T-cell (primary cell): Measurements from ENCODE around the gene CSRNP3. TPM values are rescaled to one million over a fixed set of nuclear protein-coding genes. Genes with fewer than 3 reads are reported as not detected.

ENCODE experiments used
- ATAC-seq, 4 experiments: fragments of 200-7000 bp in 3 of 4; fragments of 150-1000 bp in 1 of 4; cut with Tn5 transposase; replicated peaks in 1 of 4; 1 replicate in 3 of 4; 2 replicates in 1 of 4; pipeline ENCODE4 v1.10.0; 2021; ENCODE audit warnings: moderate library complexity in 3 of 4, mild to moderate bottlenecking in 2 of 4, moderate number of reproducible peaks in 1 of 4
- CTCF ChIA-PET, 2 donors: fragments of 300-600 bp; sonication (Branson Sonifier 250); formaldehyde crosslinking; loops; one replicate each; lab custom pipeline; 2022; ENCODE audit warnings: antibody characterized with exemption in 2 of 2; lab: Charles Lee
- POLR2A ChIA-PET, 2 donors: fragments of 300-600 bp; sonication (Branson Sonifier 250); formaldehyde crosslinking; loops; one replicate each; lab custom pipeline; 2022; ENCODE audit warnings: antibody characterized with exemption in 2 of 2; lab: Charles Lee
- DNase-seq, 35 experiments: peaks; one replicate each; pipeline versions ENCODE4 v3.0.0 to v3.0.0-alpha.2; 2013 to 2023
- H3K27ac ChIP-seq: one replicate; pipeline ENCODE4 v1.5.1; 2013; ENCODE audit warnings: low read length
- H3K27me3 ChIP-seq, 2 experiments: replicated peaks in 1 of 2; 1 replicate in 1 of 2; 2 replicates in 1 of 2; pipeline versions ENCODE4 v1.6.1 to v1.7.0; 2013; ENCODE audit warnings: low read length in 1 of 2, mixed read lengths in 1 of 2; ENCODE audit not compliant: control insufficient read depth in 2 of 2, insufficient read depth in 2 of 2; ENCODE audit errors: extremely low read depth in 1 of 2
- H3K36me3 ChIP-seq, 2 donors: 1 replicate in 1 of 2; 2 replicates in 1 of 2; pipeline versions ENCODE4 v1.6.1 to v1.7.0; 2013; ENCODE audit warnings: low read length in 1 of 2; ENCODE audit not compliant: control insufficient read depth in 2 of 2, insufficient read depth in 1 of 2; ENCODE audit errors: extremely low read depth in 1 of 2
- H3K4me1 ChIP-seq, 2 experiments: 1 replicate in 1 of 2; 2 replicates in 1 of 2; pipeline versions ENCODE4 v1.6.1 to v1.7.0; 2013; ENCODE audit warnings: low read length in 2 of 2, mixed read lengths in 1 of 2; ENCODE audit not compliant: insufficient read depth in 2 of 2, control insufficient read depth in 1 of 2; ENCODE audit errors: extremely low read depth in 1 of 2
- H3K4me3 ChIP-seq, 2 donors: 1 replicate in 1 of 2; 2 replicates in 1 of 2; pipeline versions ENCODE4 v1.5.1 to v1.7.0; 2013; ENCODE audit warnings: mild to moderate bottlenecking in 2 of 2, low read length in 1 of 2, moderate library complexity in 1 of 2; ENCODE audit not compliant: control insufficient read depth in 1 of 2; ENCODE audit errors: extremely low read depth in 1 of 2
- H3K9me3 ChIP-seq: 2 replicates; pipeline ENCODE4 v1.7.0; 2013
- H3K27ac Mint-ChIP-seq, 2 donors: one replicate each; pipeline ENCODE4 v1.8.0; 2020 to 2021; ENCODE audit warnings: mild to moderate bottlenecking in 2 of 2, mixed read lengths in 2 of 2
- H3K27me3 Mint-ChIP-seq, 2 donors: one replicate each; pipeline ENCODE4 v1.8.0; 2021 to 2022; ENCODE audit warnings: mixed read lengths in 2 of 2
- H3K36me3 Mint-ChIP-seq: one replicate; pipeline ENCODE4 v1.8.0; 2021; ENCODE audit warnings: mixed read lengths
- H3K4me1 Mint-ChIP-seq, 3 donors: one replicate each; pipeline ENCODE4 v1.8.0; 2020 to 2022; ENCODE audit warnings: mixed read lengths in 3 of 3, mild to moderate bottlenecking in 1 of 3
- H3K4me3 Mint-ChIP-seq, 3 donors: one replicate each; pipeline ENCODE4 v1.8.0; 2020 to 2022; ENCODE audit warnings: mild to moderate bottlenecking in 3 of 3, mixed read lengths in 3 of 3, moderate library complexity in 3 of 3
- H3K9me3 Mint-ChIP-seq, 3 donors: one replicate each; pipeline ENCODE4 v1.8.0; 2020 to 2022; ENCODE audit warnings: mixed read lengths in 3 of 3
- WGBS: methylation state at CpG from one replicate; pipeline ENCODE4 v1.1.5; 2013; ENCODE audit warnings: missing lambda C conversion rate; ENCODE audit not compliant: insufficient coverage; 5-methylcytosine and 5-hydroxymethylcytosine counted together
- total RNA-seq, 35 experiments: library from RNA in 6 of 35; stranded (reverse) in 6 of 35; fragments of 120-200 nt in 1 of 35; gene quantifications; one replicate each; pipeline versions ENCODE4 v1.2.1 to v1.2.4 and lab custom pipeline; 2013 to 2026

The CSRNP3 gene
- total RNA-seq, 5 donors from 2014 or later (not counting 1 experiment from before 2014, with no cell fraction given) = 0.19 TPM; not detected in 4

GRCh38 chr2:165456027-165456426 lies 13.5 kb upstream of the CSRNP3 start:
- CTCF ChIA-PET = interaction anchor here in 1 of 2 donors (0.7 kb wide), 1 partner anchor 68 kb away, joined by 3 read pairs; no protein-coding TSS in a partner anchor
- H3K27me3 Mint-ChIP-seq = peaks cover 0 to 4% of the 10 kb centered on the region in 2 donors
- WGBS = no CpG with 5 or more reads among the region's 1 CpG

GRCh38 chr2:165462443-165462842 lies 7.1 kb upstream of the CSRNP3 start:
- no peaks in the 10 kb centered on the region for H3K36me3 ChIP-seq
- ChIA-PET CTCF (interaction anchor here in 1 of 2 donors (0.6 kb wide), 1 partner anchor 320 kb away, joined by 4 read pairs; no protein-coding TSS in a partner anchor), POLR2A (no interaction called here)
- H3K27me3 ChIP-seq = no peaks in the 10 kb centered on the region
- H3K4me1 Mint-ChIP-seq = no peaks in the 10 kb centered on the region
- H3K36me3 Mint-ChIP-seq = no peaks in the 10 kb centered on the region
- no CpG with 5 or more reads among the region's 3 CpGs for WGBS
- DNase-seq = no peak
- no peak for ATAC-seq
- no peaks in the 10 kb centered on the region for H3K4me1 ChIP-seq
- no peak overlapping the region for H3K27ac ChIP-seq
- H3K4me3 ChIP-seq = no peak overlapping the region
- no peak overlapping the region for H3K27ac Mint-ChIP-seq
- no peak overlapping the region for H3K4me3 Mint-ChIP-seq
- no peaks in the 10 kb centered on the region for H3K27me3 Mint-ChIP-seq
- H3K9me3 ChIP-seq = no peaks in the 10 kb centered on the region
- peaks cover 0 to 4% (median 2%) of the 10 kb centered on the region in 3 donors for H3K9me3 Mint-ChIP-seq

More at GRCh38 chr2:165456027-165456426, 13.5 kb upstream of the CSRNP3 start:
- POLR2A ChIA-PET = no interaction called here
- Histone ChIP-seq H3K4me1 (no peaks in the 10 kb centered on the region), H3K36me3 (no peaks in the 10 kb centered on the region), H3K27ac (no peak overlapping the region), H3K4me3 (no peak overlapping the region), H3K27me3 (no peaks in the 10 kb centered on the region), H3K9me3 (no peaks in the 10 kb centered on the region)
- DNase-seq = no peak
- H3K9me3 Mint-ChIP-seq = peaks cover 2 to 8% (median 5%) of the 10 kb centered on the region in 3 donors
- no peak for ATAC-seq
- no peaks in the 10 kb centered on the region for H3K36me3 Mint-ChIP-seq
- H3K27ac Mint-ChIP-seq = no peak overlapping the region
- H3K4me3 Mint-ChIP-seq = no peak overlapping the region
- no peaks in the 10 kb centered on the region for H3K4me1 Mint-ChIP-seq

- ChIA-PET CTCF (no interaction called here), POLR2A (no interaction called here)
- Histone ChIP-seq H3K4me1 (no peaks in the 10 kb centered on the region), H3K36me3 (no peaks in the 10 kb centered on the region), H3K9me3 (no peaks in the 10 kb centered on the region), H3K27ac (no peak overlapping the region), H3K27me3 (no peaks in the 10 kb centered on the region), H3K4me3 (no peak overlapping the region)
- Mint-ChIP-seq H3K4me3 (no peak overlapping the region), H3K4me1 (no peaks in the 10 kb centered on the region), H3K36me3 (no peaks in the 10 kb centered on the region), H3K9me3 (no peaks in the 10 kb centered on the region), H3K27ac (no peak overlapping the region), H3K27me3 (peaks cover 2 to 3% of the 10 kb centered on the region in 2 donors)
- ATAC-seq (no peak), DNase-seq (no peak)
- WGBS = no CpG with 5 or more reads among the region's 2 CpGs
Measured at GRCh38 chr2:165466386-165466785, 3.1 kb upstream of the CSRNP3 start.

- Mint-ChIP-seq H3K27me3 (peaks cover 2 to 8% of the 10 kb centered on the region in 2 donors), H3K27ac (no peak overlapping the region), H3K4me1 (no peaks in the 10 kb centered on the region), H3K36me3 (no peaks in the 10 kb centered on the region), H3K9me3 (no peaks in the 10 kb centered on the region), H3K4me3 (no peak overlapping the region)
- 89% methylated on average over 3 of the region's 3 CpGs for WGBS
- ChIA-PET POLR2A (no interaction called here), CTCF (no interaction called here)
- H3K4me3 ChIP-seq = no peak overlapping the region
- ATAC-seq (no peak), DNase-seq (no peak)
- H3K9me3 ChIP-seq = no peaks in the 10 kb centered on the region
- no peaks in the 10 kb centered on the region for H3K36me3 ChIP-seq
- H3K27me3 ChIP-seq = no peaks in the 10 kb centered on the region
- no peak overlapping the region for H3K27ac ChIP-seq
- H3K4me1 ChIP-seq = no peaks in the 10 kb centered on the region
Measured at GRCh38 chr2:165467921-165468320, 1.6 kb upstream of the CSRNP3 start.

- POLR2A ChIA-PET = no interaction called here
- no peaks in the 10 kb centered on the region for H3K36me3 ChIP-seq
- CTCF ChIA-PET = no interaction called here
Measured at GRCh38 chr2:165470361-165470760, 863 bp downstream of the CSRNP3 start.

GRCh38 chr2:165471349-165471950 lies 2.0 kb downstream of the CSRNP3 start:
- Histone ChIP-seq H3K4me3 (no peak overlapping the region), H3K4me1 (no peaks in the 10 kb centered on the region), H3K36me3 (no peaks in the 10 kb centered on the region), H3K27me3 (no peaks in the 10 kb centered on the region), H3K9me3 (no peaks in the 10 kb centered on the region), H3K27ac (no peak overlapping the region)
- H3K27me3 Mint-ChIP-seq = peaks cover 2 to 8% of the 10 kb centered on the region in 2 donors
- H3K9me3 Mint-ChIP-seq = no peaks in the 10 kb centered on the region
- no peak overlapping the region for H3K27ac Mint-ChIP-seq
- no peak for DNase-seq
- no peak overlapping the region for H3K4me3 Mint-ChIP-seq
- ChIA-PET POLR2A (no interaction called here), CTCF (no interaction called here)
- ATAC-seq = no peak
- H3K36me3 Mint-ChIP-seq = no peaks in the 10 kb centered on the region
- no CpG with 5 or more reads among the region's 1 CpG for WGBS
- no peaks in the 10 kb centered on the region for H3K4me1 Mint-ChIP-seq

More at GRCh38 chr2:165470361-165470760, 863 bp downstream of the CSRNP3 start:
- H3K27me3 ChIP-seq = no peaks in the 10 kb centered on the region
- no peaks in the 10 kb centered on the region for H3K9me3 Mint-ChIP-seq
- H3K4me1 ChIP-seq = no peaks in the 10 kb centered on the region
- ATAC-seq (no peak), DNase-seq (no peak)
- no peaks in the 10 kb centered on the region for H3K36me3 Mint-ChIP-seq
- H3K4me3 Mint-ChIP-seq = no peak overlapping the region
- no peak overlapping the region for H3K4me3 ChIP-seq
- no peaks in the 10 kb centered on the region for H3K4me1 Mint-ChIP-seq
- H3K27ac Mint-ChIP-seq = no peak overlapping the region
- H3K27me3 Mint-ChIP-seq = peaks cover 2 to 8% of the 10 kb centered on the region in 2 donors
- no peaks in the 10 kb centered on the region for H3K9me3 ChIP-seq
- H3K27ac ChIP-seq = no peak overlapping the region
